ENCODE data around the gene PTPRO.

DNA sequence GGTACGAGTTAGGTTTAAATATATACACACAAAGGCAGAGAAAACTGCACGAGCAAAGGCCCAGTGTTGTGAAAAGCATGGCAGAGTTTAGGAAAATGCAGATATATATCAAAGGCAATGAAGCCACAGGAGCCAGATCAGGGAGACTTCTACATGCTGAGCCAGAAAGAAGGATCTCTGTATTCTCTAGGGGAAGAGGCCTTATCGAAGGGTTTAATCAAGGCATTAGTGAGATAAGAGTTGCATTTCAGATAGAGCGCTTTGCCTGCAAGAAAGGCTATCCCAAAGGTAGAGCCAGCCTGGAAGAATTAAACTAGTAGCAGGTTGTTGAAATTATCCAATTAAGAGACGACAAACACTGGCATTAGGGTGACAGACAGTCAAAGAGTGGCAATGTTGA is 7.6 kb downstream of the PTPRO start:
- no peak for TF ChIP-seq CTCF (IDR thresholded peaks at IDR 0.05 in 4 of 5, conservative IDR thresholded peaks at IDR 0.05 in 1 of 5)
- no peak for TF ChIP-seq POLR2A (IDR thresholded peaks at IDR 0.05)

Measured in gastrocnemius medialis (tissue), 4 donors.